ENCODE measurements around the gene RMRP. TPM values are rescaled to one million over a fixed set of nuclear protein-coding genes. Genes with fewer than 3 reads are reported as not detected.

RMRP gene
- total RNA-seq, 1 donor: 88,726 TPM

DNA sequence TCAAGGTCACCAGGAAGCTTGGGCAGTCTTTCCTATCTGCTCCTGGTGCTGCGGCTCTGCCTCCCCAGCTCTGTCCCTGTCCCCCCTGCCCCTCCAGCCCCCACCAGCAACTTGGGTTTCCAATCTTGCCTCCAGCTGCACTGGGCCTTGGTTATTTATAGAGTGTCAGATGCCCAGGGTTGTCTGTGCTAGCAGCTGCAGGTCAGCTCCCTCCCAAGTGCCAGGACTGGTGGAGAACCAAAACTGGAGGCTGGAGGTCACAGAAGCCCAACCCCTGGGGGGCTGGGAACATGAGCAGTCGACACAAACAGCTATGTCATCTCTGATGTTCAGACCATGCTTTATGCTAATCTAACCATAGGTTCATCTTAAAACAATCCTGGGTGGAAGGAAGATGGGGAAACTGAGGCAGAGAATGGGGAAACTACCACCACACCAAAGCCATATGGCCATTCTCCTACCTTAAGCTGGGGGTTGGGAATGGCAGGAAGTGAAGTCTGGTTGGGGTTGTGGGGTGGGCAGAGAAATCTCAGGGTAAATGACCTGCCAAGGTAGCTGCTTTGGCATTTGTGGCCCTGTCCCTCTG lies 30.2 kb upstream of the RMRP start:
- Histone ChIP-seq H3K4me2 (ENCODE audit: insufficient read depth, low read length) (peak overlapping the region; percentile 100), H3K79me2 (ENCODE audit: insufficient read depth, low read length) (peaks cover 52% of the 10 kb centered on the region), H2AFZ (ENCODE audit: low read length) (no peak overlapping the region), H3K9me3 (ENCODE audit: low read depth, low read length) (no peaks in the 10 kb centered on the region), H4K20me1 (ENCODE audit: insufficient read depth, low read length) (peaks cover 66% of the 10 kb centered on the region), H3K27ac (ENCODE audit: low read depth, low read length) (peak overlapping the region; percentile 83), H3K4me3 (ENCODE audit: insufficient read depth, low read length) (peak overlapping the region; percentile 93), H3K4me1 (ENCODE audit: insufficient read depth, low read length) (peaks cover 53% of the 10 kb centered on the region), H3K27me3 (ENCODE audit: insufficient read depth, low read length) (no peaks in the 10 kb centered on the region), H3K36me3 (ENCODE audit: insufficient read depth, low read length) (peaks cover 56% of the 10 kb centered on the region)
- TF ChIP-seq, protein P1, sequence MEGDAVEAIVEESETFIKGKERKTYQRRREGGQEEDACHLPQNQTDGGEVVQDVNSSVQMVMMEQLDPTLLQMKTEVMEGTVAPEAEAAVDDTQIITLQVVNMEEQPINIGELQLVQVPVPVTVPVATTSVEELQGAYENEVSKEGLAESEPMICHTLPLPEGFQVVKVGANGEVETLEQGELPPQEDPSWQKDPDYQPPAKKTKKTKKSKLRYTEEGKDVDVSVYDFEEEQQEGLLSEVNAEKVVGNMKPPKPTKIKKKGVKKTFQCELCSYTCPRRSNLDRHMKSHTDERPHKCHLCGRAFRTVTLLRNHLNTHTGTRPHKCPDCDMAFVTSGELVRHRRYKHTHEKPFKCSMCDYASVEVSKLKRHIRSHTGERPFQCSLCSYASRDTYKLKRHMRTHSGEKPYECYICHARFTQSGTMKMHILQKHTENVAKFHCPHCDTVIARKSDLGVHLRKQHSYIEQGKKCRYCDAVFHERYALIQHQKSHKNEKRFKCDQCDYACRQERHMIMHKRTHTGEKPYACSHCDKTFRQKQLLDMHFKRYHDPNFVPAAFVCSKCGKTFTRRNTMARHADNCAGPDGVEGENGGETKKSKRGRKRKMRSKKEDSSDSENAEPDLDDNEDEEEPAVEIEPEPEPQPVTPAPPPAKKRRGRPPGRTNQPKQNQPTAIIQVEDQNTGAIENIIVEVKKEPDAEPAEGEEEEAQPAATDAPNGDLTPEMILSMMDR (IDR thresholded peaks at IDR 0.05; ENCODE audit: extremely low read depth, low read depth, low read length): no peak
- DNase-seq (ENCODE audit: insufficient read length, low spot score, missing footprints): peak; percentile 79

DNA sequence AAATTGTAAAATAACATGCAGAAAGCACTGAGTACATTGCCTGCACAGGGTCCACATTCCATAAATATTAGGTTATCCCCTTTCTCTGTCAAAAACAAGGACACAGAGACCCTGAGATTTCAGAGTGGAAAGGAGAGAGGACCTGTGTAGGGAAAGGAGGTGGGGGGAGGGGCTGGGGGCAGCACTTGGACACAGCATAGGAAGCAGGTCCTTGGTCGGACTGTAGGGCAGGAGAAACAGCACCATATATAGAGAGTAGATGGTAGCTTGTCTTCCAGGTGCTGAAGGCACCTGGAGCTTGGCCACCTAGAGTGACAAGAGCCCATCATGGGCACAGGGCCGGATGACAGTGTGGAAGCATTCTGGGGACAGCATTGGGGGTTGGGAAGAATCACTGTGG lies 29.5 kb upstream of the RMRP start:
- peak overlapping the region; percentile 83 for H3K27ac ChIP-seq (ENCODE audit: low read depth, low read length)
- peaks cover 73% of the 10 kb centered on the region for H4K20me1 ChIP-seq (ENCODE audit: insufficient read depth, low read length)
- H3K27me3 ChIP-seq (ENCODE audit: insufficient read depth, low read length): no peaks in the 10 kb centered on the region
- H3K4me1 ChIP-seq (ENCODE audit: insufficient read depth, low read length): peaks cover 56% of the 10 kb centered on the region
- H3K36me3 ChIP-seq (ENCODE audit: insufficient read depth, low read length): peaks cover 63% of the 10 kb centered on the region
- peaks cover 52% of the 10 kb centered on the region for H3K79me2 ChIP-seq (ENCODE audit: insufficient read depth, low read length)
- H2AFZ ChIP-seq (ENCODE audit: low read length): no peak overlapping the region
- peak overlapping the region; percentile 93 for H3K4me3 ChIP-seq (ENCODE audit: insufficient read depth, low read length)
- DNase-seq (ENCODE audit: insufficient read length, low spot score, missing footprints): peak; percentile 52
- H3K9me3 ChIP-seq (ENCODE audit: low read depth, low read length): no peaks in the 10 kb centered on the region
- TF ChIP-seq, protein P1 (IDR thresholded peaks at IDR 0.05; ENCODE audit: extremely low read depth, low read depth, low read length): no peak
- H3K4me2 ChIP-seq (ENCODE audit: insufficient read depth, low read length): peak overlapping the region; percentile 100

DNA sequence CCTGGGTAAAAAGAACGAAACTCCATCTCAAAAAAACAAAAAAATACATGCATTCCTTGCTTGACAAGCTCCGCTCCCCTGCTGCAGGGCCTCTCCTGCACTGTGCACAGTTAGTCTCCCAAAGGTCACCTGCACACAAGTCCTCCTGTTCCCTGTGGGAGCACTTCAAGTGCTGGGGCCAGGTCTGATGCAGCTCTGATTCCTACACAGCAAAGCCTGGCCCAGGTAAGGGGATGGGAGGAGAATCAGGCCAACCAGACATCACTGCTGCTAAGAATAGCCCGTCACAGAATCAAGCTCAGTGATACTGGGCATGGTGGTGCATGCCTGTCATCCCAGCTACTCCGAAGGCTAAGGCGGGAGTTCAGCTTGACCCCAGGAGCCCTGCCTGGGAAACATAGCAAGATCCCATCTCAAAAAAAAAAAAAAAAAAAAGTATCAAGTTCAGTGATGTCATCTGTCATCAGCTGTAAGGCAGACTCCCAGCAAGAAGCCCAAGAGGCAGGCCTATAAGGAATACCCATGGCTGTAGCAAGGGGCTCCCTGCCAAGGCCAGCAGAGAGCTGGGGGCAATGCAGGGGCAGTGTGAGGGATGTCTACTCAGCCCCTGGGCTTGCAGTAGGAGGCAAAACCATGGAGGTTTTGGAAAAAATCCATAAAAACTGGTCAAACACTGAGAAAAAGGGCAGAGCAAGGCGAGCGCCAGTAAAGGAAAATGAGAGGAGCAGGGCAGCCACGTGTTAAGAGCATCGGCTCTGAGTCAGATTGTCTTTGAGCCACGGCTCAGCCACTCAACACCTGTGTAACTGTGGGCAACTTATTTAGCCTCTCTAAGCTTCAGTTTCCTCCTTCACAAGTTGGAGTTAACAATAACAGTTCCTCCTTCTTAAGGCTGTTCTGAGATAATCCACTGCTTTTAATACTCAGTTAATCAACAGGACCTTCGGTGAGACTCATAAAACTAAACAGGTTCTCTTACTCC lies 28.7 kb upstream of the RMRP start:
- Histone ChIP-seq H2AFZ (ENCODE audit: low read length) (no peak overlapping the region), H3K9me3 (ENCODE audit: low read depth, low read length) (no peaks in the 10 kb centered on the region), H3K27me3 (ENCODE audit: insufficient read depth, low read length) (no peaks in the 10 kb centered on the region), H3K4me2 (ENCODE audit: insufficient read depth, low read length) (peak overlapping the region; percentile 100), H3K36me3 (ENCODE audit: insufficient read depth, low read length) (peaks cover 71% of the 10 kb centered on the region), H3K27ac (ENCODE audit: low read depth, low read length) (peak overlapping the region; percentile 83), H3K4me3 (ENCODE audit: insufficient read depth, low read length) (peak overlapping the region; percentile 93), H4K20me1 (ENCODE audit: insufficient read depth, low read length) (peaks cover 81% of the 10 kb centered on the region), H3K79me2 (ENCODE audit: insufficient read depth, low read length) (peaks cover 52% of the 10 kb centered on the region), H3K4me1 (ENCODE audit: insufficient read depth, low read length) (peaks cover 55% of the 10 kb centered on the region)
- peak; percentile 93 for DNase-seq (ENCODE audit: insufficient read length, low spot score, missing footprints)
- TF ChIP-seq, protein P1 (IDR thresholded peaks at IDR 0.05; ENCODE audit: extremely low read depth, low read depth, low read length): no peak

DNA sequence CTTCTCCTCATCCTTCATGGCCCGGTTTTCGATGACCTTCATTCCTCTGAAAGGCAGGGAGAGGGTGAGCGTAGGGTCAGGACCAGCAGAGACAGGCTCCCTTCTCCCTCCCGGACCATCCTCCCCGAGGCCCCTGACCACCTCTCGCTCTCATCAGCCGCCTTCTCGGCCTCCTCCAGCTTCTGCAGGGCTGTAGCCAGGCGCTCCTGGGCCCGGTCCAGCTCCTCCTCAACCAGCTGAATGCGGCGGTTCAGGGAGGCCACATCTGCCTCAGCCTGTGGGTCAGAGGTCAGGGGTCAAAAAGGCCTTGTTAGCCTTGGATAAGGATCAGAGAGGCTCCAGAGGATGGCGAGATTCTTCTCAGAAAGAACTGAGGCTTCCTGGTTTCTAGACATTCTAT lies 27.7 kb upstream of the RMRP start:
- TF ChIP-seq, protein P1 (IDR thresholded peaks at IDR 0.05; ENCODE audit: extremely low read depth, low read depth, low read length): no peak
- Histone ChIP-seq H3K36me3 (ENCODE audit: insufficient read depth, low read length) (peaks cover 75% of the 10 kb centered on the region), H3K4me1 (ENCODE audit: insufficient read depth, low read length) (peaks cover 56% of the 10 kb centered on the region), H3K27ac (ENCODE audit: low read depth, low read length) (peak overlapping the region; percentile 33), H3K9me3 (ENCODE audit: low read depth, low read length) (no peaks in the 10 kb centered on the region), H3K4me2 (ENCODE audit: insufficient read depth, low read length) (peak overlapping the region; percentile 1), H3K79me2 (ENCODE audit: insufficient read depth, low read length) (peaks cover 52% of the 10 kb centered on the region), H3K4me3 (ENCODE audit: insufficient read depth, low read length) (peak overlapping the region; percentile 27), H2AFZ (ENCODE audit: low read length) (no peak overlapping the region), H4K20me1 (ENCODE audit: insufficient read depth, low read length) (peaks cover 90% of the 10 kb centered on the region), H3K27me3 (ENCODE audit: insufficient read depth, low read length) (no peaks in the 10 kb centered on the region)
- peak; percentile 17 for DNase-seq (ENCODE audit: insufficient read length, low spot score, missing footprints)

All from osteoblast (primary cell).